ENCODE results near the gene RAP1GDS1. TPM values are rescaled to one million over a fixed set of nuclear protein-coding genes. Genes with fewer than 3 reads are reported as not detected.
A peak's percentile ranks its signal among the peaks of the same experiment; 100 is the strongest.
"Not testable (repeated sequence)": the region's sequence is repeated elsewhere in the genome, so short reads cannot be mapped to it uniquely, and the experiment has no call there.

Gene RAP1GDS1
- total and polyA plus RNA-seq, 2 experiments from 2014 or later, result 49.2 to 56.7 TPM

- Histone ChIP-seq H3K27ac (peak overlapping the region; percentile 81), H3K9ac (peak overlapping the region; percentile 43; the same call in 1 of the 2 replicates), H3K4me3 (no peak overlapping the region), H3K9me2 (ENCODE audit: insufficient read depth) (no peaks in the 10 kb centered on the region), H3K79me2 (ENCODE audit: insufficient read depth) (peaks cover 48% of the 10 kb centered on the region), H3K36me3 (ENCODE audit: low read depth) (peaks cover 12% of the 10 kb centered on the region; the same call in 1 of the 2 replicates), H3F3A (ENCODE audit: insufficient read depth) (peaks cover 31% of the 10 kb centered on the region), H3K27me3 (replicated peaks; ENCODE audit: insufficient read depth) (no peaks in the 10 kb centered on the region), H3K9me3 (ENCODE audit: low read depth) (no peaks in the 10 kb centered on the region), H4K20me1 (ENCODE audit: insufficient read depth) (no peaks in the 10 kb centered on the region), H3K4me1 (ENCODE audit: insufficient read depth) (peaks cover 26% of the 10 kb centered on the region), H3K4me2 (ENCODE audit: unreplicated experiment) (peak overlapping the region; percentile 9), H2AFZ (no peak overlapping the region)
- in situ Hi-C loops (cut with MboI), result loop anchor here (25.0 kb wide), 2 partner anchors 188 to 938 kb away; partner anchors contain the start of gene TSPAN5
- peak; percentile 82 for DNase-seq
- 52 to 54% methylated on average over 3 of the region's 3 CpGs for WGBS, 2 experiments (ENCODE audit: low coverage in 1 of 2, low lambda C conversion rate in 2 of 2, missing lambda C conversion rate in 2 of 2)
- TF ChIP-seq EZH2phosphoT487 (IDR thresholded peaks at IDR 0.05; ENCODE audit: insufficient read depth, low read depth), result no peak
- TF ChIP-seq EZH2 (IDR thresholded peaks at IDR 0.05; ENCODE audit: insufficient read depth, poor library complexity, severe bottlenecking), result no peak
These were observed 213.2 kb downstream of the RAP1GDS1 start for GRCh38 chr4:98474408-98474844.

- Histone ChIP-seq H3F3A (ENCODE audit: insufficient read depth) (peaks cover 40% of the 10 kb centered on the region), H3K4me1 (ENCODE audit: insufficient read depth) (peaks cover 42% of the 10 kb centered on the region), H2AFZ (no peak overlapping the region), H3K9ac (no peak overlapping the region), H3K9me3 (ENCODE audit: low read depth) (no peaks in the 10 kb centered on the region), H3K9me2 (ENCODE audit: insufficient read depth) (no peaks in the 10 kb centered on the region), H4K20me1 (ENCODE audit: insufficient read depth) (no peaks in the 10 kb centered on the region), H3K4me2 (ENCODE audit: unreplicated experiment) (no peak overlapping the region), H3K4me3 (no peak overlapping the region), H3K27me3 (replicated peaks; ENCODE audit: insufficient read depth) (no peaks in the 10 kb centered on the region), H3K27ac (no peak overlapping the region), H3K79me2 (ENCODE audit: insufficient read depth) (peaks cover 59% of the 10 kb centered on the region), H3K36me3 (ENCODE audit: low read depth) (peaks cover 9% of the 10 kb centered on the region; the same call in 1 of the 2 replicates)
- in situ Hi-C loops (cut with MboI), result no loop called here
- DNase-seq, result no peak
- TF ChIP-seq EZH2phosphoT487 (IDR thresholded peaks at IDR 0.05; ENCODE audit: insufficient read depth, low read depth) (no peak), EZH2 (IDR thresholded peaks at IDR 0.05; ENCODE audit: insufficient read depth, poor library complexity, severe bottlenecking) (no peak)
- 96 to 97% methylated on average over 9 of the region's 9 CpGs for WGBS, 2 experiments (ENCODE audit: low coverage in 1 of 2, low lambda C conversion rate in 2 of 2, missing lambda C conversion rate in 2 of 2)
These were observed 215.7 kb downstream of the RAP1GDS1 start for GRCh38 chr4:98476891-98477290.

GRCh38 chr4:98479590-98479989 lies 218.4 kb downstream of the RAP1GDS1 start:
- H3K27ac ChIP-seq, result peak overlapping the region; percentile 58
- H3K4me2 ChIP-seq (ENCODE audit: unreplicated experiment), result peak overlapping the region; percentile 4
- H3K4me1 ChIP-seq (ENCODE audit: insufficient read depth), result peaks cover 57% of the 10 kb centered on the region
- H3K4me3 ChIP-seq; H3K27me3 ChIP-seq (replicated peaks; ENCODE audit: insufficient read depth); in situ Hi-C loops (cut with MboI); H4K20me1 ChIP-seq (ENCODE audit: insufficient read depth); H3K9me2 ChIP-seq (ENCODE audit: insufficient read depth); H3K9me3 ChIP-seq (ENCODE audit: low read depth); H3K9ac ChIP-seq; H3K36me3 ChIP-seq (ENCODE audit: low read depth); H2AFZ ChIP-seq: not testable (repeated sequence)
- peaks cover 48% of the 10 kb centered on the region for H3F3A ChIP-seq (ENCODE audit: insufficient read depth)
- peak; percentile 48 for DNase-seq
- 47 to 48% methylated on average over 2 of the region's 2 CpGs for WGBS, 2 experiments (ENCODE audit: low coverage in 1 of 2, low lambda C conversion rate in 2 of 2, missing lambda C conversion rate in 2 of 2)
- peaks cover 80% of the 10 kb centered on the region for H3K79me2 ChIP-seq (ENCODE audit: insufficient read depth)

GRCh38 chr4:98480535-98480934 lies 219.4 kb downstream of the RAP1GDS1 start:
- H4K20me1 ChIP-seq (ENCODE audit: insufficient read depth), result no peaks in the 10 kb centered on the region
- 96 to 99% methylated on average over 5 of the region's 5 CpGs for WGBS, 2 experiments (ENCODE audit: low coverage in 1 of 2, low lambda C conversion rate in 2 of 2, missing lambda C conversion rate in 2 of 2)

GRCh38 chr4:98481167-98481566 lies 220.0 kb downstream of the RAP1GDS1 start:
- no peak overlapping the region for H3K9ac ChIP-seq
- H3K36me3 ChIP-seq (ENCODE audit: low read depth), result no peaks in the 10 kb centered on the region
- no peak overlapping the region for H3K4me3 ChIP-seq
- no peaks in the 10 kb centered on the region for H3K27me3 ChIP-seq (replicated peaks; ENCODE audit: insufficient read depth)
- no peak overlapping the region for H2AFZ ChIP-seq
- TF ChIP-seq EZH2 (IDR thresholded peaks at IDR 0.05; ENCODE audit: insufficient read depth, poor library complexity, severe bottlenecking) (no peak), EZH2phosphoT487 (IDR thresholded peaks at IDR 0.05; ENCODE audit: insufficient read depth, low read depth) (no peak)
- WGBS, 2 experiments (ENCODE audit: low coverage in 1 of 2, low lambda C conversion rate in 2 of 2, missing lambda C conversion rate in 2 of 2), result 77 to 85% methylated on average over 3 of the region's 3 CpGs
- no peak overlapping the region for H3K4me2 ChIP-seq (ENCODE audit: unreplicated experiment)
- no peak overlapping the region for H3K27ac ChIP-seq
- peaks cover 40% of the 10 kb centered on the region for H3F3A ChIP-seq (ENCODE audit: insufficient read depth)
- no peaks in the 10 kb centered on the region for H4K20me1 ChIP-seq (ENCODE audit: insufficient read depth)
- H3K9me2 ChIP-seq (ENCODE audit: insufficient read depth), result no peaks in the 10 kb centered on the region
- H3K4me1 ChIP-seq (ENCODE audit: insufficient read depth), result peaks cover 52% of the 10 kb centered on the region
- no peak for DNase-seq
- H3K79me2 ChIP-seq (ENCODE audit: insufficient read depth), result peaks cover 92% of the 10 kb centered on the region
- no peaks in the 10 kb centered on the region for H3K9me3 ChIP-seq (ENCODE audit: low read depth)
- in situ Hi-C loops (cut with MboI), result no loop called here

More at GRCh38 chr4:98480535-98480934, 219.4 kb downstream of the RAP1GDS1 start:
- no peak overlapping the region for H2AFZ ChIP-seq
- no peak for TF ChIP-seq EZH2phosphoT487 (IDR thresholded peaks at IDR 0.05; ENCODE audit: insufficient read depth, low read depth)
- no peak for TF ChIP-seq EZH2 (IDR thresholded peaks at IDR 0.05; ENCODE audit: insufficient read depth, poor library complexity, severe bottlenecking)
- DNase-seq, result no peak
- H3K4me1 ChIP-seq (ENCODE audit: insufficient read depth), result peaks cover 52% of the 10 kb centered on the region
- in situ Hi-C loops (cut with MboI), result no loop called here
- H3K27ac ChIP-seq, result no peak overlapping the region
- H3F3A ChIP-seq (ENCODE audit: insufficient read depth), result peaks cover 40% of the 10 kb centered on the region
- no peaks in the 10 kb centered on the region for H3K36me3 ChIP-seq (ENCODE audit: low read depth)
- H3K27me3 ChIP-seq (replicated peaks; ENCODE audit: insufficient read depth), result no peaks in the 10 kb centered on the region
- H3K9me2 ChIP-seq (ENCODE audit: insufficient read depth), result no peaks in the 10 kb centered on the region
- H3K9ac ChIP-seq, result no peak overlapping the region
- no peak overlapping the region for H3K4me2 ChIP-seq (ENCODE audit: unreplicated experiment)
- peaks cover 88% of the 10 kb centered on the region for H3K79me2 ChIP-seq (ENCODE audit: insufficient read depth)
- no peaks in the 10 kb centered on the region for H3K9me3 ChIP-seq (ENCODE audit: low read depth)
- no peak overlapping the region for H3K4me3 ChIP-seq
